Activated T-cell treated with anti-CD3 and anti-CD28 coated beads for 24 hours (primary cell): ENCODE results near the gene OTOP2.

ENCODE experiments used
- DNase-seq: peaks from one replicate; pipeline ENCODE4 v3.0.0-alpha.2; 2020; ENCODE audit warnings: low read depth

The OTOP2 gene

GRCh38 chr17:74924250-74924948, at the start of gene OTOP2:
OTOP2 (plus strand) TSS chr17:74924273; CDS start chr17:74924633, 360 bp downstream.
- DNase-seq, result no peak

GRCh38 chr17:74874615-74875037, 49.4 kb upstream of the OTOP2 start:
- DNase-seq, result no peak

GRCh38 chr17:74875155-74875976, 48.7 kb upstream of the OTOP2 start:
- no peak for DNase-seq

- DNase-seq, result no peak
Observed at GRCh38 chr17:74875977-74876593, 48.0 kb upstream of the OTOP2 start.

- no peak for DNase-seq
Observed at GRCh38 chr17:74877592-74878548, 46.2 kb upstream of the OTOP2 start.

GRCh38 chr17:74878658-74879057, 45.4 kb upstream of the OTOP2 start:
- no peak for DNase-seq

- no peak for DNase-seq
Observed at GRCh38 chr17:74879308-74879707, 44.8 kb upstream of the OTOP2 start.

GRCh38 chr17:74881073-74881472, 43.0 kb upstream of the OTOP2 start:
- DNase-seq, result no peak

- DNase-seq, result no peak
Observed at GRCh38 chr17:74882517-74883240, 41.4 kb upstream of the OTOP2 start.

GRCh38 chr17:74883241-74883745, 40.8 kb upstream of the OTOP2 start:
- no peak for DNase-seq

GRCh38 chr17:74888469-74888868, 35.6 kb upstream of the OTOP2 start:
- DNase-seq, result no peak

- no peak for DNase-seq
Observed at GRCh38 chr17:74890554-74890953, 33.5 kb upstream of the OTOP2 start.

GRCh38 chr17:74892013-74892841, 31.8 kb upstream of the OTOP2 start:
- no peak for DNase-seq

GRCh38 chr17:74892974-74893911, 30.8 kb upstream of the OTOP2 start, which contains the start of gene FADS6:
FADS6 (minus strand) TSS chr17:74893633; CDS start chr17:74893595, 38 bp downstream.
- DNase-seq, result no peak

GRCh38 chr17:74893936-74894671, 30.0 kb upstream of the OTOP2 start:
- DNase-seq, result no peak

- DNase-seq, result no peak
Observed at GRCh38 chr17:74898376-74898946, 25.6 kb upstream of the OTOP2 start.

GRCh38 chr17:74900208-74900607, 23.9 kb upstream of the OTOP2 start:
- DNase-seq, result no peak
